Subcutaneous adipose tissue (tissue), 4 donors: ENCODE measurements around the gene ABCD1. TPM values are rescaled to one million over a fixed set of nuclear protein-coding genes. Genes with fewer than 3 reads are reported as not detected.

Experiments
- total RNA-seq, 4 donors: library from RNA; depleted of rRNA; stranded (reverse); fragments of >200 nt; gene quantifications; one replicate each; pipeline ENCODE4 v1.1.0, GENCODE V29; 2016
- TF ChIP-seq, protein P1 (sequence below): fragments of 450-650 bp; IDR thresholded peaks from one replicate; pipeline ENCODE4 v1.5.1; 2016; ENCODE audit warnings: low read depth, mild to moderate bottlenecking, control low read depth, antibody characterized with exemption, moderate library complexity

Gene ABCD1
- total RNA-seq, 4 donors from 2014 or later, result 12.4 to 83.8 (median 28.1) TPM

DNA sequence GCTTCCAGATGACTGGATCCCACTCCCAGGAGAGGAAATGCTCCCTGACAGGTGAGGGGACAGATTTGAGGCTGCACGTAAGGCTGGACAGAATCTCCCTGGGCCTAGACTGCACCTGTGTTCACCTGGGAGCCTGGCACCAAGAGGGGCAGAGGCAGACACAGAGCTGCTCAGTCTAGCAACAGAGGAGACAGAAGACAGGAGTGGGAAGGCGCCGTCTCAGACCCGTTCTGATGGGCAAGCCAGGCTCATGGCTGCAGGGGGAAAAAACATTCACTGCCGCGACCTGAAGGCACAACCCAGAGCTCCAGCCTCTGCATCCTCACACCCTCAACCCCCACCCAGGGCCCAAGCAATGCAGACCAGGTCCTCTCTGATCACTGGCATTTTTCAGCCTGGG lies 17.2 kb upstream of the ABCD1 start:
- TF ChIP-seq, protein P1, sequence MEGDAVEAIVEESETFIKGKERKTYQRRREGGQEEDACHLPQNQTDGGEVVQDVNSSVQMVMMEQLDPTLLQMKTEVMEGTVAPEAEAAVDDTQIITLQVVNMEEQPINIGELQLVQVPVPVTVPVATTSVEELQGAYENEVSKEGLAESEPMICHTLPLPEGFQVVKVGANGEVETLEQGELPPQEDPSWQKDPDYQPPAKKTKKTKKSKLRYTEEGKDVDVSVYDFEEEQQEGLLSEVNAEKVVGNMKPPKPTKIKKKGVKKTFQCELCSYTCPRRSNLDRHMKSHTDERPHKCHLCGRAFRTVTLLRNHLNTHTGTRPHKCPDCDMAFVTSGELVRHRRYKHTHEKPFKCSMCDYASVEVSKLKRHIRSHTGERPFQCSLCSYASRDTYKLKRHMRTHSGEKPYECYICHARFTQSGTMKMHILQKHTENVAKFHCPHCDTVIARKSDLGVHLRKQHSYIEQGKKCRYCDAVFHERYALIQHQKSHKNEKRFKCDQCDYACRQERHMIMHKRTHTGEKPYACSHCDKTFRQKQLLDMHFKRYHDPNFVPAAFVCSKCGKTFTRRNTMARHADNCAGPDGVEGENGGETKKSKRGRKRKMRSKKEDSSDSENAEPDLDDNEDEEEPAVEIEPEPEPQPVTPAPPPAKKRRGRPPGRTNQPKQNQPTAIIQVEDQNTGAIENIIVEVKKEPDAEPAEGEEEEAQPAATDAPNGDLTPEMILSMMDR, result no peak

DNA sequence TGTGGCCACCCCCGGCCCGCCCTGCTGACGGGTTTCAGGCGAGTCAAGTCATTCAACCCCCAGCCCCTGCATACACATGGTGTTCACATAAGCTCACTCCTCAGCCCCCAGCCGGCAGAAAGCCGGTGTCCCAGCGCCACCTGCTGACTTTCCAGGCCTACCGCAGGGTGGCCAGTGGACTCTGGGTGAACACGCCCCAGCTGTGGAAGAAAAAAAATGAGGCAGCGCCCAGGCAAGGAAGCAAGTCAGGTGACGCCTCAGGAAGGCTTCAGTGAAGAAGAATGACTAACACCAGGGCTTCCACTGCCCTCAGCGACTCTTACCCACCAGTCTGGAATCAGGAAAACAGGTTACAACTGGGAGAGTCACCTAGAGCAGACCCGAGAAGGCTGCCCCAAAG lies 16.2 kb upstream of the ABCD1 start:
- TF ChIP-seq, protein P1, result no peak

DNA sequence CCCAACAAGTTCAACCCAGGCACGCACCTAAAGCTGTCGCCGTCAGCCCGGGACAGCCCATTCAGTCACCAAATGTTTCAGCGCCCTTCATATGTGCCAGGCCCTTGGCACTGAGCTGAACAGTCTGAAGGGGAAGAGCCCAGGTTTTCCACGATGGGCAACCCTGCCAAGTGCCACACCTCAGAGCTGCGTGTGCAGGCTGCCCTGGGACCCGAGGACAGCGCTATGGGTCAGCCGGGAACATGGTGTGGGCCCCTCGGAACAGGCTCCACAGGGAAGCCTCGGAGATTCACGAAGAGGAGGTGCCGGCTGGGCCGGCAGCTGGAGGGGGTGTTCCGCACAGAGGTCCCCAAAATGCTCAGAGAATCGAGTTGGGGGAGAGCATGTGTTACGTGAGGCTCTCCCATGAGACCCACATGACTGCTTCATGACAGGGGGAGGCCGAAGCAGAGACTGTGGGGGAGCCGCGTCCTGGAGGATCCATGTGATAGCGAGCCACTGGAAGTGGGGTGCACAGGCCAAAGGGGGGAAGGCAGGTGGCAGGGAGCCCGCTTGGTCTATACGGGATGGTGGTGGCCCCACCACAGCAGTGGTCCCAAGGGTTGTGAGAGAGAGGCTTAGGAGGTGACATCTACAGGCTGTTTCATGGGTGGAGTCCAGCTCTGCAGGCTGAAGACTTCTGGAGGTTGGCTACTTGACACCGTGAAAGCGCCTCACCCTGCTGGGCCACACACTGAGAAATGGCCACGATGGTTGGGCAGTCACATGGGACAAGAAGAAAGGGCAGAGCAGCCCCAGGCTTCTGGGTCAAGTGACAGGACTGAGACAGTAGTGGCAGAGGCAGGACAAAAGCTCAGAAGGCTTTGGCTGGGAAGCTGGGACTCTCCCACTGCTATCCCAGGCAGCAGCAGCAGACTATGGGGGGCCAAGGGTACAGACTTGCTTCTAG lies 14.7 kb upstream of the ABCD1 start:
- TF ChIP-seq, protein P1, result no peak

DNA sequence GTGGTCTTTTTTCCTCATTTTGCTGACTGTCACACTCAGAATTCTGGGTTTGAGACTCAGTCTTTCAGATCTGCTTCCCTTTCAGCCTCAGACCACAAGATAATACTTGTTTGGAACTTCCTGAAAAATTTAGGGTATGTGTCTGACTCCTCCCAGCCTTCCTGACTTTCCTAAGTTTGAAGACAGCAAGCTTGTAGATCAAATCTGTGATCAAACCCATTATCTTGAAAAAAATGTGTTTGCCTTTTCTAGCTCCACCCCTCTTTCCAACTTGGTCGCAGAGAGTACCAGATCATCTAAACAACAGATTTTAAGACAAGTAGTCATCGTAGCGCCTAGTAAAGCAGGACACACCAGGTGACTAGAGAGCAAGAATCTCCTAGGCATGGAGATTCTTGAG lies 10.4 kb upstream of the ABCD1 start:
- TF ChIP-seq, protein P1, result no peak

DNA sequence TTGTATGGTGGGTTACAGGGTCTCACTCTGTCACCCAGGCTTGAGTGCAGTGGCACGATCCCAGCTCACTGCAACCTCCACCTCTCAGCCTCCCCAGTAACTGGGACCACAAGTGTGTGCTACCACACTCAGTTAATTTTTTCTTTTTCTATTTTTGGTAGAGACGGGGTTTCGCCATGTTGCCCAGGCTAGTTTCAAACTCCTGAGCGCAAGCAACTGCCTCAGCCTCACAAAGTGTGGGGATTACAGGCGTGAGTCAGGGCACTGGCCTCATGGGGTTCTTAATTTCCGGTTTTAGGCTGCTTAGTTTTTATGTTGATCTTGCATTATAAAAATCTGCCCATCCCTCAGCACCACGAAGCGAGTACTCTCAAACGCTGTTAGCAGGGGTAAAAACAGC lies 7.2 kb upstream of the ABCD1 start:
- TF ChIP-seq, protein P1, result no peak

DNA sequence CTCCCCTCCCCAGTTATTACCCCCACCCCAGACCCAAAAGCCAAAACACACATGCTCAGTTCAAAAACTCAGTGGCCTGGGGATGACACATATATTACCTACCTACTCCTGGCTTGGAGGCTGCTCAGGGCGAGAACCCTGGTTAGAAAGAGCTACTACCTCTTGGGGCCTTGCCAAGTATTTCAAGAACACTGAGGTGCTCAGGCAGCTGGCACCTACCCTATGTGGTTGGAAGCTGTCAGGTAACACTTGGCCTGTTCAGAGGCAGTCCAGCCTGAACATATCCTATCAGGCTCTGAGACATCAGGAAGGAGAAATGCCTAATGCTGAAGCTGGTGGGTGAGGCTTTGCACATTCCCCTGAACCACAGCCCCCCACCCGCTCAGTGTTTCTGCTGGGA lies 5.4 kb upstream of the ABCD1 start:
- TF ChIP-seq, protein P1, result no peak

DNA sequence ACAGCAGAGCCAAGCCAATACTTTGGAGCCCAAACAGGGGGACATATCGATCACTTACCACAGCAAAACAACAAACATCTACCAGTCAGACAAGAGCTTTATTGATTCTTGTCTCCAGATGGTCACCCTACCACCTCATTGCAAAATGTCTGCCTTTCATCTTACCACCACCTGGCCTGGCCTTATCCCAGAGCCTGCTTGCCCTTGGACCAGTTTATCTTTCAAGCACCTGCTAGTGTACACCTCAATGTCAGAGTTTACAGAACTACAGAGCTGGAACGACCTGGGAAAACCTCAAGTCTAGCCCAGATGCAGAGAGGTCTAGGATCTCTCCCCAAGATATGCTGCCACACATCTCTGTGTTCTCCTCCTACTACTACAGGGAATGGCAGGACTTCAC lies 5.0 kb upstream of the ABCD1 start:
- TF ChIP-seq, protein P1, result no peak
